H1 (cell line): ENCODE measurements around the gene TMEM38A. TPM values are rescaled to one million over a fixed set of nuclear protein-coding genes. Genes with fewer than 3 reads are reported as not detected.

Experiments used
- YY1 ChIP-seq: IDR thresholded peaks from 2 replicates; pipeline ENCODE4 v1.6.1; 2011; ENCODE audit warnings: low read depth, mild to moderate bottlenecking, low read length
- polyA plus RNA-seq, 7 experiments: library from polyadenylated mRNA; depleted of rRNA in 3 of 7; stranded (reverse) in 5 of 7; unstranded in 2 of 7; fragments of >200 nt in 5 of 7; fragments of 200-250 nt in 2 of 7; gene quantifications; 1 replicate in 5 of 7; 2 replicates in 1 of 7; 4 replicates in 1 of 7; pipeline versions ENCODE4 v1.2.1 to v1.2.3, GENCODE V29; 2011 to 2013; ENCODE audit warnings: missing spikeins in 2 of 7, mixed read lengths in 2 of 7
- total RNA-seq: library from RNA; stranded (reverse); fragmentation: NEBNext Ultra II Directional; extraction: Animal tissue kit (Norgen Biotek cat#: 25700); gene quantifications from 2 replicates; pipeline ENCODE4 v1.2.1, GENCODE V29; 2021

TMEM38A gene
- total and polyA plus RNA-seq, 2 of the 8 experiments (the other 6 are each of a cell fraction or from before 2014, with no cell fraction given) = 8.9 to 9.2 TPM

DNA sequence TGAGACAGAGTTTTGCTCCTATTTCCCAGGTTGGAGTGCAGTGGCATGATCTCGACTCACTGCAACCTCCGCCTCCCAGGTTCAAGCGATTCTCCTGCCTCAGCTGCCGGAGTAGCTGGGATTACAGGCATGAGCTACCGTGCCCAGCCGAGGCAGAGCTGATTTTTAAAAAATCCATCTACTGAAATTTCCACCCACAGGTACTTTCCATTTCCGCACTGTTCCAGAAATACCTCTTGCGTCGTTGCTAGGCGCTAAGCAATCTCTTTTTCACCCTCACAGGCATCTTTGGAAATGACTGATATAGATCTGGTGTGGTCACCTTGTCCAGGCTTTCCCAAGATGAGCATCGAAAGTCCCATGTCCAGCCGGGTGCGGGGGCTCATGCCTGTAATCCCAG, 9.4 kb downstream of the TMEM38A start (continued):
- no peak for TF ChIP-seq YY1
- TF ChIP-seq, all 59 proteins: peak for 0
